ENCODE measurements around the gene HRAS.

- TF ChIP-seq CTCF (IDR thresholded peaks at IDR 0.05), result no peak
- TF ChIP-seq POLR2AphosphoS5 (IDR thresholded peaks at IDR 0.05; ENCODE audit: insufficient read depth in 1 of 2, low read depth in 1 of 2), result no peak
These were observed 44.0 kb downstream of the HRAS start for GRCh38 chr11:491358-491757.
